Measurements from ENCODE around the gene STAMBP.
"Not testable (repeated sequence)": the region's sequence is repeated elsewhere in the genome, so short reads cannot be mapped to it uniquely, and the experiment has no call there.

Gene STAMBP

GRCh38 chr2:73828818-73829570 is at the start of gene STAMBP:
TSS of gene STAMBP (plus strand) at chr2:73828961. CDS start at chr2:73830857, 1,896 bp downstream.
- peaks cover 16% of the 10 kb centered on the region for H3K36me3 Mint-ChIP-seq
- H3K27me3 Mint-ChIP-seq: no peaks in the 10 kb centered on the region
- H3K4me1 Mint-ChIP-seq: peaks cover 44% of the 10 kb centered on the region

GRCh38 chr2:73779467-73780236 is 49.1 kb upstream of the STAMBP start, which contains the start of gene DUSP11:
TSS of gene DUSP11 (minus strand) at chr2:73780103. CDS start at chr2:73779974, 129 bp downstream.
- Mint-ChIP-seq H3K9me3 (no peaks in the 10 kb centered on the region), H3K36me3 (peaks cover 4% of the 10 kb centered on the region), H3K4me3 (peak within 1 kb of the TSS; percentile 92), H3K27me3 (no peaks in the 10 kb centered on the region), H3K27ac (peak within 1 kb of the TSS; percentile 87), H3K4me1 (peaks cover 18% of the 10 kb centered on the region)
- ATAC-seq: peak; percentile 100

More at GRCh38 chr2:73828818-73829570, at the start of gene STAMBP:
- Mint-ChIP-seq H3K27ac (peak within 1 kb of the TSS; percentile 89), H3K9me3 (no peaks in the 10 kb centered on the region), H3K4me3 (peak within 1 kb of the TSS; percentile 99)
- ATAC-seq: peak; percentile 98

- ATAC-seq: no peak
- H3K36me3 Mint-ChIP-seq: no peaks in the 10 kb centered on the region
- no peaks in the 10 kb centered on the region for H3K27me3 Mint-ChIP-seq
- H3K4me3 Mint-ChIP-seq: peak overlapping the region; percentile 92
- H3K4me1 Mint-ChIP-seq: peaks cover 18% of the 10 kb centered on the region
- H3K9me3 Mint-ChIP-seq: no peaks in the 10 kb centered on the region
- peak overlapping the region; percentile 87 for H3K27ac Mint-ChIP-seq
These were observed 48.6 kb upstream of the STAMBP start for GRCh38 chr2:73780237-73780582.

GRCh38 chr2:73783402-73783801 is 45.4 kb upstream of the STAMBP start:
- not testable (repeated sequence) for H3K27ac Mint-ChIP-seq, H3K27me3 Mint-ChIP-seq, H3K4me1 Mint-ChIP-seq, ATAC-seq, H3K9me3 Mint-ChIP-seq, H3K36me3 Mint-ChIP-seq, H3K4me3 Mint-ChIP-seq

GRCh38 chr2:73783883-73784282 is 44.9 kb upstream of the STAMBP start, which contains the start of gene C2orf78:
TSS of gene C2orf78 (plus strand) at chr2:73784183. CDS start at chr2:73784310, 127 bp downstream.
- not testable (repeated sequence) for H3K4me3 Mint-ChIP-seq, H3K4me1 Mint-ChIP-seq, H3K27ac Mint-ChIP-seq, H3K36me3 Mint-ChIP-seq, H3K9me3 Mint-ChIP-seq, H3K27me3 Mint-ChIP-seq, ATAC-seq

- no peak overlapping the region for H3K4me3 Mint-ChIP-seq
- H3K9me3 Mint-ChIP-seq: no peaks in the 10 kb centered on the region
- no peak for ATAC-seq
- no peaks in the 10 kb centered on the region for H3K36me3 Mint-ChIP-seq
- H3K27me3 Mint-ChIP-seq: no peaks in the 10 kb centered on the region
- no peaks in the 10 kb centered on the region for H3K4me1 Mint-ChIP-seq
- no peak overlapping the region for H3K27ac Mint-ChIP-seq
These were observed 16.9 kb upstream of the STAMBP start for GRCh38 chr2:73811878-73812277.

GRCh38 chr2:73812635-73813034 is 16.1 kb upstream of the STAMBP start:
- no peaks in the 10 kb centered on the region for H3K4me1 Mint-ChIP-seq
- no peak overlapping the region for H3K4me3 Mint-ChIP-seq
- no peaks in the 10 kb centered on the region for H3K27me3 Mint-ChIP-seq
- no peak overlapping the region for H3K27ac Mint-ChIP-seq
- H3K9me3 Mint-ChIP-seq: no peaks in the 10 kb centered on the region
- no peak for ATAC-seq
- H3K36me3 Mint-ChIP-seq: no peaks in the 10 kb centered on the region

- no peak overlapping the region for H3K27ac Mint-ChIP-seq
- no peaks in the 10 kb centered on the region for H3K9me3 Mint-ChIP-seq
- H3K27me3 Mint-ChIP-seq: no peaks in the 10 kb centered on the region
- peaks cover 28% of the 10 kb centered on the region for H3K4me1 Mint-ChIP-seq
- H3K36me3 Mint-ChIP-seq: no peaks in the 10 kb centered on the region
- no peak overlapping the region for H3K4me3 Mint-ChIP-seq
- no peak for ATAC-seq
These were observed 10.5 kb upstream of the STAMBP start for GRCh38 chr2:73818296-73818695.

GRCh38 chr2:73821227-73821626 is 7.5 kb upstream of the STAMBP start:
- Mint-ChIP-seq H3K27ac (peak overlapping the region; percentile 84), H3K4me3 (peak overlapping the region; percentile 55)
- peak; percentile 95 for ATAC-seq

GRCh38 chr2:73821669-73822068 is 7.1 kb upstream of the STAMBP start:
- Mint-ChIP-seq H3K4me3 (no peak overlapping the region), H3K27me3 (no peaks in the 10 kb centered on the region), H3K9me3 (no peaks in the 10 kb centered on the region), H3K27ac (peak overlapping the region; percentile 84), H3K36me3 (no peaks in the 10 kb centered on the region), H3K4me1 (peaks cover 35% of the 10 kb centered on the region)
- ATAC-seq: no peak

More at GRCh38 chr2:73821227-73821626, 7.5 kb upstream of the STAMBP start:
- Mint-ChIP-seq H3K27me3 (no peaks in the 10 kb centered on the region), H3K36me3 (no peaks in the 10 kb centered on the region), H3K9me3 (no peaks in the 10 kb centered on the region), H3K4me1 (peaks cover 35% of the 10 kb centered on the region)

GRCh38 chr2:73822276-73822675 is 6.5 kb upstream of the STAMBP start:
- Mint-ChIP-seq H3K9me3 (no peaks in the 10 kb centered on the region), H3K4me1 (peaks cover 35% of the 10 kb centered on the region), H3K27ac (peak overlapping the region; percentile 84), H3K36me3 (no peaks in the 10 kb centered on the region), H3K4me3 (no peak overlapping the region), H3K27me3 (no peaks in the 10 kb centered on the region)
- peak; percentile 69 for ATAC-seq

- Mint-ChIP-seq H3K4me3 (no peak overlapping the region), H3K27me3 (no peaks in the 10 kb centered on the region), H3K36me3 (no peaks in the 10 kb centered on the region), H3K9me3 (no peaks in the 10 kb centered on the region), H3K4me1 (peaks cover 42% of the 10 kb centered on the region), H3K27ac (peak overlapping the region; percentile 22)
- ATAC-seq: no peak
These were observed 5.8 kb upstream of the STAMBP start for GRCh38 chr2:73822991-73823390.

- no peak overlapping the region for H3K4me3 Mint-ChIP-seq
- peak overlapping the region; percentile 22 for H3K27ac Mint-ChIP-seq
- no peaks in the 10 kb centered on the region for H3K36me3 Mint-ChIP-seq
- peaks cover 43% of the 10 kb centered on the region for H3K4me1 Mint-ChIP-seq
- no peak for ATAC-seq
- no peaks in the 10 kb centered on the region for H3K9me3 Mint-ChIP-seq
- no peaks in the 10 kb centered on the region for H3K27me3 Mint-ChIP-seq
These were observed 5.3 kb upstream of the STAMBP start for GRCh38 chr2:73823416-73823815.

- Mint-ChIP-seq H3K36me3 (no peaks in the 10 kb centered on the region), H3K9me3 (no peaks in the 10 kb centered on the region), H3K27ac (no peak overlapping the region), H3K27me3 (no peaks in the 10 kb centered on the region), H3K4me1 (peaks cover 48% of the 10 kb centered on the region), H3K4me3 (no peak overlapping the region)
- no peak for ATAC-seq
These were observed 4.7 kb upstream of the STAMBP start for GRCh38 chr2:73823916-73824523.

GRCh38 chr2:73825408-73825807 is 3.4 kb upstream of the STAMBP start:
- peak overlapping the region; percentile 13 for H3K27ac Mint-ChIP-seq
- H3K36me3 Mint-ChIP-seq: no peaks in the 10 kb centered on the region
- H3K4me1 Mint-ChIP-seq: peaks cover 61% of the 10 kb centered on the region
- no peaks in the 10 kb centered on the region for H3K27me3 Mint-ChIP-seq
- H3K9me3 Mint-ChIP-seq: no peaks in the 10 kb centered on the region
- no peak overlapping the region for H3K4me3 Mint-ChIP-seq
- ATAC-seq: no peak

Data from stimulated activated memory B cell treated with anti-CD40 and anti-IgM and Interleukin-4, amounts not matched to agents 10 μg/mL and 1 μg/mL and 100 μg/mL, for 72 hours (primary cell).